ENCODE data around the gene DIABLO.

DNA sequence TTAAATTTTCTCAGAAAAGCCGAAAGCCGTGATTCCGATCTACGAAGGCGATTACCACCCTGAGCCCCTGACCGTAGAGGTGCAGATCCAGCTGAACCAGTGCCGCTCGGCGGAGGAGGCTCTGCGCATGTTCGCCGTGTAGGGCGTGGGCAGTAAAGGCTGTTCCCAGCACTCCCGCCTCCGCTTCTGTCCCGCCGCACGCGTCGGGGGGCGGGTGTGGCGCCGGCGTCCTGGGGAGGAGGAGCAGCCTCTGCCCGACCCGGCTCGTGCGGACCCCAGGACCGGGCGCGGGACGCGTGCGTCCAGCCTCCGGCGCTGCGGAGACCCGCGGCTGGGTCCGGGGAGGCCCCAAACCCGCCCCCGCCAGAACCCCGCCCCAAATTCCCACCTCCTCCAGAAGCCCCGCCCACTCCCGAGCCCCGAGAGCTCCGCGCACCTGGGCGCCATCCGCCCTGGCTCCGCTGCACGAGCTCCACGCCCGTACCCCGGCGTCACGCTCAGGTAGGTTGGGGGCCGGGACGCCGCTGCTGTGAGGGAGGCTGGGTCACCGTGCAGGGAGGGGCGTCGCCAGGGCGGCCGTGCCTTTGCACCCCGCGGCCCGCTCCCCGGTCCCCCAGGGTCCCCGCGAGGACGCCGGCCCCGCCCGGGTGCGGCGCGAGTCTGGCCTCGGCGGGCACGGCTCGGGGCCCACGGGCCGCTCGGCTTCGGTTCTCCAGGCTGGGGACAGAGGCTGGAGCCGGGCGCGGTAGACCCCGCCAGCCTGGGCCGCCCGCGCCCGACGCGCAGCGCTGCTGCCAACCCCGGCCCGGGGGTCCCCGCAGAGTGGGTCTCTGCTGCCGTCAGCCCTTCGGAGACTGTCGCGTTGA lies 22.3 kb downstream of the DIABLO start, which contains the start of gene B3GNT4:
- no peak for TF ChIP-seq POLR2A (IDR thresholded peaks at IDR 0.05)
- no peak for TF ChIP-seq CTCF (IDR thresholded peaks at IDR 0.05)
- peak in 1 of 4 donors; percentile 4 for TF ChIP-seq POLR2AphosphoS5 (IDR thresholded peaks at IDR 0.05)
- no peak for TF ChIP-seq EP300 (IDR thresholded peaks at IDR 0.05)
